Activated naive CD4-positive, alpha-beta T cell treated with Interleukin-2 at 50 U/mL for 16 hours (primary cell): ENCODE measurements around the gene GNS.

Experiments
- DNase-seq: peaks from one replicate; pipeline ENCODE4 v3.0.0-alpha.2; 2020

GNS gene

DNA sequence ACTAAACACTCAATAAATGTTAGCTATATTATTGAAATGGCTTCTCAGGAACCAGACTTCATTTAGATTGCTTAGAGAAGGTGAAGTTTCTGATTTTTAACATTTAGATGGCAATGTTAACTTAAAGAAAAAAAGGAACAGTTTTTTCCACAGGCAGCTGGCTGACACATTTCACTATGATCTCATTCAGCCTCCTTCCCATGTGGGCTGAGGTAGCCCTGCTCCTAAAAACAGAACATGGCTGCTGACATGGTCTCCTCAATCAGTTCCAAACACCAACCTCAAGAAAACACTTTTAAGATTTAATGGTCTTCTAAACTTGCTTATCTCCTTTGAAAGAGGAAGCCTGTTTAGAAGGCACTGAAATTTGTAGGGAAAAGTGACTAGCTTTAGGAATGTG, 23.8 kb downstream of the GNS start:
- no peak for DNase-seq

DNA sequence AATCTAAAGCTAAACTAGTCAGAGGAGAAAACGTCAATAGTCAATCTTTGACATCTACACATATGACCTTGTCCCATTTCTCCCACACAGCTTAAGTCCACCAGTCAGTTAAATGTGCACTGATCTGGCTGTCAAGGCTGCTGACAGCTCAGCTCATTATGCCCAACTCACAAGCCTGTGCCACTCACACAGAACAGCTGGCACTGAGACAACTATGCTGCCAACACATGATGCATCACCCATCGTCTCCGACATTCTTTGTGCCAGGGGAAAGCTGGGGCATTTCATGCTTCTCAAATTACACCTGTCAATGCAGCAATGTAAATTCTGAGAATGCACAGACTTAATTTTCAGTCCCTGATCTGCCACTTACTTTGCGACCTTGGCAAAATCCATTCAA, 25.3 kb downstream of the GNS start:
- no peak for DNase-seq

DNA sequence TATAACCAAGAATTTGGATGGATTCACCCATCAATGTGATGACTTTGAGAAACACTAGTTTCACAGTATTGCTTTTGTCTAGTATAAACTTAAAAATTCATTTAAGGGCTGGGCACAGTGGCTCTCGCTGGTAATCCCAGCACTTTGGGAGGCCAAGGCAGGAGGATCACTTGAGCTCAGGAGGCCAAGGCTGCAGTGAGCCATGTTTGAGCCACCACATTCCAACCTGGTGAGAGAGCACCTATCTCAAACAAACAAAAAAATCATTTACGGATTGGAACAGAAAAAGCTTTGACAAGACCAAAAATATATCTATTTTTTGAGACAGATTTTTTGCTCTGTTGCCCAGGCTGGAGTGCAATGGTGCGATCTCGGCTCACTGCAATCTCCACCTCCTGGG, 27.5 kb downstream of the GNS start:
- DNase-seq: no peak

DNA sequence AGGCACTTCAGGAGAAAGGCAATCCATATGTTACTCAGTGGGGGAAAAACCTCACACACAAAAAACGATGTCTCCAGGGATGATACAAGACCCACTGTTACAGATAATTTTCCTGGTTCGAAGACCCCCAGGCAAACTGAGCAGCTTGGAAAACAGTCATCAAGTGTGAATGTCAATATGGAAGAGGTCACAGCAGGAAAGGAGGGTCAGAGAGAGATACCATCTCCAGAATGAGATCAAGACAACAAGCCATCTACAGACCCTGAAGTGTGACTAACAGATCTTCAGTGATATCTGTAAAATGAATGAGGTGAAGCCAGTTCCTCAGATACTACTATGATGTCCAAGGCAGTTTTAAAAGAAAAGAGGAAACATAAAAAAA, 28.6 kb downstream of the GNS start:
- DNase-seq: no peak

DNA sequence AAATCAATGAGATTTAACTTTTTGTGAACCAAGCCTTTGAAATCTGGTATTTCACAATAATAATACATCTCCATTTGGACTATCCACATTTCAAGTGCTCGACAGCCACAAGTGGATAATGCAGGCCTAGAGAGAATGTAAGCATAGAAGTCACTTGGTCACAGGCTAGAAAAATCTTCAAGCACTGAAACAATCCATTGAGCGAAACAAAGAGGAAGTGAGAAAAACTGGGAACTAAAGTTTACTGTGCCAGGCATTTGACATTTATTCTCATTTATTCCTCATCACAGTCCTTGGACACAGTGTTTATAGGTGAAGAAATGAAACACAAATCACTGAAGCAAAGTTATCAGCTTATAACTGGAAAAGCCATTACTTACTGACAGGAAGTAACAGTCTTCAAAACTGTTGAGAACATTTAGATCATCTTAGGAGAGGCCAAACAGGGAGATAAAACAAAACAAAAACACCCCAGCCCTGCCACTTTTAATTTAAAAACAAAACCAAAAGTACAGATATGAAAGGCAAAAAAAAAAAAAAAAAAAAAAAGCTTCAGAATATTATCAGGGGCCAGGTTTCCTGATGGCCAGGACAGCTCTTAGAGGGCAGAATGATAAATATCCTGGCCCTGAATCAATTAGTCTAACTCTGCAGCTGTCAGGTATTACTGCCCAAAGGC, 29.2 kb downstream of the GNS start:
- DNase-seq: no peak

DNA sequence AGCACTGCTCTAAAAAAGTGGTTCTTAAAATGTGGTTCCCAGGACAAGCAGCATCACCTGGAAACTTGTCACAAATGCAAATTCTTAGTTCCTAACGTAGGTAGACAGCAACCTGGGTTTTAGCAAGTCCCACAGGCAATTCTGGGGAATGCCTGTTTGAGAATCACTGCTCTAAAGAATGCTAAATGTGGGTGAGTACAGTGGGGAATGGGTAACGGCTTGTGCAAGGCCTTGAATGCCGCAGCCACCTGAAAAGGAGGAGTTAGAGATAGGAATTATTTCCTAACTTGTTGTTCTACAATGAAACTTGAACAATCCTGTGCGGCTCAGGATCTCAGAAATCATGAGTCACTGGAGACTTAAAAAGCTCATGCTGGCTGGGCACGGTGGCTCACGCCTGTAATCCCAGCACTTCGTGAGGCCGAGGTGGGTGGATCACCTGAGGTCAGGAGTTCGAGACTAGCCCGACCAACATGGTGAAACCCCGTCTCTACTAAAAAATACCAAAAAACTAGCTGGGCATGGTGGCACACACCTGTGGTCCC, 34.9 kb downstream of the GNS start:
- no peak for DNase-seq

DNA sequence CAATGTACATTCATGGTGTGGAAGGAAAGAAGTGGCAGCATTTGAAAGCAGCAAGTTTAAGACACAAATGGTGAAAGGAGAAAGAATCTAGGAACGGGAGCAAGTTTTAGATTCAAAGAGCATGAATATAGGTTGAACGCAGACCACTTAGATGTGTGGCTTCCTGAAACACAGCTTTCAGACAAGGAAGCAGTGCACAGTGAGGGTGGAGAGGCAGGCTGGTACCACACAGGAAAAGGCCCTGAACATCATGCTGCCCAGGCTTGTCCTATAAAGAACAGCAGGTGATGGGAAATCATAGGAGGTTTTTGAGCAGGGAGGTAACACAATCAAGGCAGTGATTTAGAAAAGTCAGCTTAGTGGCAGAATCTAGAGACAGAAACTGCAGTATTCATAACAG, 35.6 kb downstream of the GNS start:
- no peak for DNase-seq

DNA sequence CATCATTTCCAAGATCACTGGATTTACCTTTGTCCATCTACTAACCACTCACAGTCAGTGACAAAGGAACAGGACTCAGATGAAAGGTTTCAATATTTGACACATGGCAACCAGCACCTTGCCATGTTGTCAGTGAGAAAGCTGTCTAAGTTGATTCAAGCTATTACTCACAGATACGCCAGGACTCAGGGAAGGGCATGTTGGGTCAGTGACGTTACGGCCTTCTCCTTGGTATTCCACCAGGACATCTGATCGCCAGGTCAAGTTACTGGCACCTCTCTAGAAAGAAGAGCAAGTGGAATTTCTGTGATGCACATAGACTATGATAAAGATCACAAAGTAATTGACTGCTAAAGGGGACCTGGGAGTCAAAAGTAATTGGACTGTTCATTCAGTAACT, 36.4 kb downstream of the GNS start:
- DNase-seq: no peak

DNA sequence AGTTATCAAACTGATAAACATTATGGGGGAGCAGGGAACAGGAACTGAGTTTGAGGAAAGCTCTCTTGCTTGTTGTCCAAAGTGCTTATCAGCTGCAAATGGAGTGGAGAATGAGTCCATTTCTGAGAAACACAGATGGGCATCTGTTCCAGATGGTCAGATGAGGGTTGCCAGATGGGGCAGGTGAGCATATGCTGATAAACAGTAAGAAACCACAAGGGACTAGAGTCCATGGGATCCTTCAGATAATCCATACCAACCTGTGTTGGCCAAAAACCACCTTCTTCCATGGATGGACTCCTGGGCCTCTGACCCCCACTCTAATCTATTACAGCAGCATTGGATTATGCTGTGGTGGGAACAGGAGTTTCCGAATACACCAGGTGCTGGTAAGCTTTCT, 38.3 kb downstream of the GNS start:
- no peak for DNase-seq

DNA sequence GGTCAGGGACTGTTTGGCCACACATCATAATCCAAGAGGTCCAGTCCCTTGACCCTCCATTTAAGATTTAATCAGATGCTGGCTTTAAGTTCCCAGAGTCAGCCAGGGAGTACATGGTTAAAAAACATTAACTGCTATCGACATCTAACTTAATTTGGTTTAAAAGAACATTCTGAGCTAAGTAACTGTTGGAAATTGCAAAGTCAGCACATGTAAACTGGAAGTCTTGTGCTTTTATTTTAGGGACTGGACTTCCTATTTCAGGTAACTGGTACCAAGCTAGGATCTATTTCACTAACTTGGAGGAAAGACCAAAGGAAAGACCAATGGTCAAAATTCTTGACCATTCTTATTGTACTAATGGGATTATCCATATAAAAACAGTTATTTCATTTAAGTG, 40.6 kb downstream of the GNS start:
- no peak for DNase-seq

DNA sequence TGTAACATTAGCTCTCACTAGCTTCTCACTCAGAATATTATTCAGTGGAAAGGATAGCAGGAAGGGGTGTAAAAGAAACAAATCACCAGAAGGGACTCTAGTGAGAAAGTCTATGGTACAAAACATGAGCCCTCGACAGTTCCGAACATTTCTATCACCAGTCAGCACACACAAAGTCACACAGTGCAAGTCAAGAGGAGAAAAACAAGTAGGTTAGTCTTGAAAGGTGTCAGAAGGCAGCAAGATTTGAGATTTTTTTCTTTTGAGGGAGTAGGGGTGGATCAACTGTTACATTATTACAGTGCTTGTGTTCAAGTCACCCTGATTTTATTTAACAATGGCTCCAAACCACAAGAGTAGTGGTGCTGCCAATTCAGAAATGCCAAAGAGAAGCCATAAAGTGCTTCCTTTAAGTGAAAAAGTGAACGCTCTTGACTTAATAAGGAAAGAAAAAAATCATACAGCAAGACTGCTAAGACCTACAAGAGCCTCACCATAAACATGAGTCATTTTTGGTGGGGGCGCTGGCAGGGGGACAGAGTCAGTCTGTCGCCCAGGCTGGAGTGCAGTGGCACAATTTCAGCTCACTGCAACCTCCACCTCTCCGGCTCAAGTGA, 42.3 kb downstream of the GNS start:
- no peak for DNase-seq

DNA sequence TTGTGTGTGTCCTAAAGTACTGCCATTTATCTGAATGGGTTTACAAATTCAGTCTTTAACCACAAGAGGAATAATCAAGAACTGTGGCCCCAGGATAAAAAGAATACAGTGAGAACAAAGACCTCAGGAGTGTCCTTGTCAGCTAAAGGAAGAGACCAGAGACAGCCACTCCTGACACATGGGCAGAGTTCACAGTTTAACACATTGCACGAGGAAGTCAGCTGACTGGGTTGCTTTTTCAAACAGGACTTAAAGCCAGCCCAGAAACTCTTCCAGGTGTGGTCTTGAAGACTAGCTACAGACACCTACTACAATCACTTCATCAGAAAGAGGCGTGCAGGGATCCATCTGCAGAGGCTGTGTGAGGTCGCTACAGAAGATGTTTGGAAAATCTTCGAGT, 42.8 kb downstream of the GNS start:
- DNase-seq: no peak

DNA sequence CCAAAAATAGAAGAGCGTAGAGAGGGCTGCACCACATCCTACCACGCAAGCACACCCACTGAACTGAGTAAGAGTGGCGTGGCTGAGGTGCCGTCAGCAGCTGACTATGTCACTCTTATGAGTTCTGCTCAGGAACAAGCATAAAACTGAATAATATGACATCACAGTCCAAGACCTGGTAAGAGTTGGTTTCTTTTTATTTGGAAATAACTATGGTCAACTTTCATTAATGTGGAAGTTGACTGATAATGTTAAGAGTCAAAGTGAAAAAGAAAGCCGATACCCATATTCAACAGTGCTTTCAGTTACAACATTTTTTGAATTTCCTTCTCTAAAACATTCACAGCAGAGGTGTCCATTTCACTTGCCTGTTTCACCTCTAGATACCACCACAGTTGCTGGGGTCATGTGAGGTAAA, 44.6 kb downstream of the GNS start:
- peak; percentile 25 for DNase-seq

DNA sequence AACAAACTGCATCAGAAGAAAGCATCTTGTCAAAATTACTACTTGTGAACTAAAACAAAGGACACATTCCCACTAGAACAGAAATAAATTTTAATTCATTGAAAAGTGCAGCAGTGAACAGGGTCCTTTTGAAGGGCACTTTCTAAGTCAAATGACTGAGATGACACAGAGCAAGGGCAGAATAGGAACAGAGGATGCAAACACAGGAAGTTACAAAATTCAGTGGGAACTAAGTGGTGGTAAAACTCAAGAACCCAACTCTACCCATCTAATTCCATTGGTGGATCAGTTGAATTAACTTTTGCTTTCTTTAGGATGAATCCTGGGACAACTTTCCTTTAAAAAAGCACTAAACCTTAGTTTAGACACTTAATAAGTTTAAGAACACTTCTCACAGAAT, 45.8 kb downstream of the GNS start:
- no peak for DNase-seq

DNA sequence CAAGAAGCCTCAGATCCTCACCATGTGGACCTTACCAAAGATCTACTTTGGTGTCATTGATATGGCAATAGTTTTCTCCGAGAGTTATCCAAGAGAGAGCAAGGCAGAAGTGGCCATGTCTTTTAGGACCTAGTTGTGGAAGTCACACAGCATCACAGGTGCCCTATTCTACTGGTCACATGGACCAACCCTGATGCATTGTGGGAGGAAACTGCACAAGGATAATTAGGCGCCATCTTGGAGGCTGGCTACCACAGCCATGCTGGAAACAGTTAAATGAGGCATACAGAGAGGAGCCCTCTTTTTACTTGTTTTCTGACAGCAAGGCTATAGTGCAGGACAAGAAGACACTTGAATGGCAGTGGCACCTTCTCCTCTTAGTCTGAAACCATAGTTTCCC, 49.8 kb downstream of the GNS start:
- DNase-seq: no peak

DNA sequence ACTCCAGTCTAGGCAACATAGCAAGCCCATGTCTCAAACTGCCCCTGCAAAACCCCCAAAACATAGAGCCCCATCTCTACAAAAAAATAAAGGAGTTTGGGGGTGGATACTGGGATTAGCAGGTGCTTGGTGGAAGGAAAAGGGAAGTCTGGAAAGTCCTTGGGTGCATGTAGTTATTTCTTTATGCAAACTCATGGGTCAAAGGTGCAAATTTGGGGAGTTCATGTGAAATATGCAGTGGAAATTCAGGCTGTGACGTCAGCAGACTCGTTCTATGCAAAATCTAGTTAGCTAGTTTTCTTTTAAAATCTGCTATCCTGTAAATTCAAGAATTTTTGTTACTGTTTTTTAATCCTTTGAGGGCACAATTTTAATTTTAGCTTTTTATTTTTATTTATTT, 51.3 kb downstream of the GNS start:
- DNase-seq: no peak

DNA sequence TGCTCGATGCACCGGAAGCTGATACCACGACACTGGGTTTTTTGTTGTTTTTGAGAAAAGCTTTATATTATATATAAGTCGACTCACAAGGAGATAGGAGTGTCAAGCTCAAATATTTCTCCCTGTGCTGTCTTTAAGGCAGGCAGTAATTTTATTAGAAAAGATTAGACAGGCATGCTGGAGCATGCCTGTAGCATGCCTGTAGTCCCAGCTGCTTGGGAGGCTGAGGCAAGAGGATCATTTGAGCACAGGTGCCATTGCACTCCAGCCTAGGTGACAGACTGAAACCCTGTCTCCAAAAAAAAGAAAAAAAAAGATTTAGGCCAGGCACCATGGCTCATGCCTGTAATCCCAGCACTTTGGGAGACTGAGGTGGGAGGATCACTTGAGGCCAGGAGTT, 51.8 kb downstream of the GNS start:
- DNase-seq: no peak

DNA sequence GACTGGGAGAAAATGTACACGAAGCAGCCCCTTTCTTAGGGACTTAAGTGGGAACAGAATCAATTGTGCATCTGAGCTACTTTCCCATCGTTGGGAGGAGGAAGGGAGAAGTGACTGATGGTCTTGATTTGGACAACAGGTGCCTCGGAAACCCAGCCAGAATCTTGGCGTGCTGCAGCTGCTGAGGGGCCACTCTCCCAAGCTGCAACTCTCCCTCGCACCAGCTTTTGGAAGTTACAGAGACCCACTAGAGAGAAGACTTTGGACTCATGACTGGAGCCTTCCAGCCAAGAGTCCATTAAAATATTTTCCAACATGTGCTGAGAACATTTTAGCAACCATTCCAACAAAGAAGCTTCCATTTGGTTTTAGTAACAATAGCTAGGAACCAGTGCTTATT, 52.3 kb downstream of the GNS start:
- DNase-seq: no peak

DNA sequence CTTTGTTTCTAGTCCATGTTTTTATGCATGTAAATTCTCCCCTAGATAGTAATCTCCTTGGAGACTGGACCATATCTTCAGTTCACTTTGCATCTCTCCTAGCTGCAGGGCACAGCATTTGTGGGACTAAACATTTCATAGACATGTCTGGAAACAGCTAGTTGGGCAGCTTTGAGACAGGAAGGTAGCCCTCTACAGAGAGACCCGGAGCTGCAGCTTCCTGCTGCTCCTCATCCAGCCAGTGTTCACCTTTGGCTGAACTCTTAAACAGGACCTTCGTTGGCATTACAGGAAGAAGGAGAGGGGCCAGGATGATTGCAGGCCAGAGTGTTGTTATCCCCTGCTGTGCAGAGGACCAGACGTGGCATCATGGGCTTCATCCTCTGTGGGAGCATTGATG, 52.9 kb downstream of the GNS start:
- DNase-seq: no peak

DNA sequence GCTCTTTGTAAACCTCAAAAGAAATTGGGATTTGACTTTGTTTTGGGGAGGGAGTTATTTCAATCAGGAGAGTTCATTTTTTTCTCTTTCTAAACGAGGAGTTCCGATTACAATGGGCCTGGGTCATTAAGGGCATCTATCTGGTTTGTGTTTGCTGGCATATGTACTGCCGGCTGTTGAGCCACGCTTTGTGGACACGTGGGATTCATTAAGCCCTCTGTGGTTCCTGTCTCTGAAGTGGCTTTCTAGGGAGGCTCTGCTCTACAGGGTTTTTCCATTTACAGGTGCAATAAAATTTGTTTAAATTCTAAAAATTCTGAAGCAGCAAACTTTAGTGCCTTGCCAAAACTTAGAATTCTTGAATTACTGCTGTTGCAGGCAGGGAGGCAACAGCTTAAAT, 57.9 kb downstream of the GNS start:
- no peak for DNase-seq

DNA sequence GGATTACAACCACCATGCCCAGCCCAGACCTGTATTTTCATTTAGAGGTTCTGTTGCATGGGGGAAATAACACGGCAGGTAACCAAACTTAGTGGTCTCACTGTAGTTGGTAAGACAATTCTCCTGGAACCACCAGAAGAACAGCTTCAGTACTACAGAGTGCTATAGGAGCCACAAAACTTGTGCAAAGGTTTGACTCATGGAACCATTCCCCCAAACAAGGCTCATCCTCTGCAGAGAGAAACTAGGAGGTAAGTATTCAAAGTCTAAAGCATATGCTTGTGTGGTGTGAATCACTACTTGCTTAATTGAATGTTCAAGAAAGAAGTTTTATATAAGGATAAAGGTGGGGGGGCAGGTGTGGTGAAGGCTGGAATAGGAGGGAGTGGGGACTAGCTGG, 58.7 kb downstream of the GNS start:
- DNase-seq: no peak

DNA sequence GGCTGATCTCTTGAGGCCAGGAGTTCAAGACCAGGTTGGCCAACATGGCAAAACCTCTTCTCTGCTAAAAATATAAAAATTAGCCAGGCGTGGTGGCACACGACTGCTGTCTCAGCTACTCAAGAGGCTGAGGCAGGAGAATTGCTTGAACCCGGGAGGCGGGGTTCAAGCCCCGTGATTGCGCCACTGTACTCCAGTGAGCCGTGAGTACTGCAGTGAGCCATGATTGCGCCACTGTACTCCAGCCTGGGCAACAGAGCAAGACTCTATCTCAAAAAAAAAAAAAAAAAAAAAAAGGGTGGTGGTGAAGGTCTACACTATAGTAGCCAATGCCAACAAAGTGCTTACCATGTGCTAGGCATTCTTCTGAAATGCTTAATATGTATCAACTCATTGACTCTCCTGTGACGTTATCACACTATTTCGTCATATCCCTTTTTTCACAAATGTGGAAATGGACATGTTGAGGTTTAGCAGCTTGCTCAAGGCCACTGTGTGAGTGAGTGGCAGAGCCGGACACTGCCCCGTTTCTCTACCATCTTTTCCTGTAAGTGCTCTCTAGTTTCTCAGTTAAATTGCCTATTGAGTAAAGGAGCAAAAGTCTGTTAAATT, 59.6 kb downstream of the GNS start:
- DNase-seq: no peak

DNA sequence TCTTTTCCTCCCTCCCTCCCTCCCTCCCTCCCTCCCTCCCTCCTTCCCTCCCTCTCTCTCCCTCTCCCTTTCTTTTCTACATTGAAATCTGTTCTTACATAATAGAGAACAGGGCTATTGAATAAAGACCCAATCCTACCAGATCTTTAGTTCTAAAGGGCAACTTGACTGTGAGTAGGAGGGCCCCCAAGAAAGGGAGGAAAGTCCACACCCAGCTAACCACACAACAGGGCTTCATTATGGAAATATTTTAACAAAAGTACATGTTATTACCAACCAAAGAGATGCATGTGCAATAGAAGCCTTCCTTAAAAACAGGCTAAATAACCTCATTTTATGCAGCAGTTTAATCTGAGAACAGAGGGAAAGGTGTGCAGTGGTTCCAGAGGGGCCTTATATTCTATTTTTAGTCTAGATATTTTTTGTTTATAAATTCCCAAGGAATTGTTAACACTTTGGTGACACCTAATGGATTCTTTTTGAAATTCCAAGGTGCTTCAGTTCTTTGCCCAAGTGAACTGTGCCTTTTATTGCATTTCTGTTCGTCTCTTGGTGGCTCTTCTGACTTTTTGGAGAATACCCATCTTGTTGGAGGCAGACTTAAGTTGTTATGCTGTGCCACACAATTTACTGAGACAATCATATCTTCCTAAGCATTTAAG, 63.0 kb downstream of the GNS start:
- no peak for DNase-seq

DNA sequence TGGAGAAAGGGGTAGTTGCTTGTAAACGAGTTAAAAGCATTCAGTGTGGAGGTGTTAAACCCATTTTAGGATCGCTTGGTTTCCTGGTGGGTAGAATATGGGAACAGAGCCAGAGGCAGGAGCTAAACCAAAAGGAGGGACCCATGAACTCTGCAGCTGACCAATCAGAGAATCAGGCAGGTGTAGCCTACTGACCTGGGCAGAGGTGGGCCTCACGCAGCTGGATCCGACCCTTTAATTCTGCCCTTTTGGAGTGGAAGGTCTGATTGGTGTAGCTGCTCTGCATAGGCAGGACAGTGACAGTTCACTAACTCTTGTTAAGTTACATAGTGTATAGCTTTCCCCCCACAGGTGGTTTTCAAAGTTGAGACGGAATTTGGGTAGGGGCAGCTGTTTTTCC, 63.7 kb downstream of the GNS start:
- DNase-seq: no peak
